Colon (tissue), 2 donors: ENCODE data around the gene ACSS2.

Experiments
- FAIRE-seq: peaks from 2 replicates; lab custom pipeline; 2012; peaks lifted over from hg19 to GRCh38; lab: Jason Lieb, UNC
- donor health status: control.
- donor health status: control.

ACSS2 gene

GRCh38 chr20:34951252-34951651 lies 74.8 kb downstream of the ACSS2 start:
- no peak for FAIRE-seq

- no peak for FAIRE-seq
Observed at GRCh38 chr20:34951652-34952051, 75.2 kb downstream of the ACSS2 start.

GRCh38 chr20:34952671-34953070 lies 76.3 kb downstream of the ACSS2 start:
- FAIRE-seq = no peak

- FAIRE-seq = no peak
Observed at GRCh38 chr20:34953960-34954359, 77.5 kb downstream of the ACSS2 start.

DNA sequence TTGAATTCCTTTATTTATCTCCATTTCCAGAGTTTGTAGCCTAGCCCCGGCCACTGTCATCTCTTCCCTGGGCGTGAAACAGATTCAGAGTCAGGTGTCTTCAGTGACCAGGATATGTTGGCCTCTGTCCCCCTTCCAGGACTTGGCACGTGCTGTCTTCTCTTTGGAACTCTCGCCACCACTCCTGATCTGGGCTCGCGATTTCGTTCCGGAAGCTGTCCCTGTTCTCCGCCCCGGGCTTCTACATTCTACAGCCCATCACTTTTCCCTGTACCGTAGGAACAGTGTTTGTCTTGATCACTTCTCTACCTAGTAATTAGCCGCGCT lies 78.5 kb downstream of the ACSS2 start:
- FAIRE-seq = no peak

DNA sequence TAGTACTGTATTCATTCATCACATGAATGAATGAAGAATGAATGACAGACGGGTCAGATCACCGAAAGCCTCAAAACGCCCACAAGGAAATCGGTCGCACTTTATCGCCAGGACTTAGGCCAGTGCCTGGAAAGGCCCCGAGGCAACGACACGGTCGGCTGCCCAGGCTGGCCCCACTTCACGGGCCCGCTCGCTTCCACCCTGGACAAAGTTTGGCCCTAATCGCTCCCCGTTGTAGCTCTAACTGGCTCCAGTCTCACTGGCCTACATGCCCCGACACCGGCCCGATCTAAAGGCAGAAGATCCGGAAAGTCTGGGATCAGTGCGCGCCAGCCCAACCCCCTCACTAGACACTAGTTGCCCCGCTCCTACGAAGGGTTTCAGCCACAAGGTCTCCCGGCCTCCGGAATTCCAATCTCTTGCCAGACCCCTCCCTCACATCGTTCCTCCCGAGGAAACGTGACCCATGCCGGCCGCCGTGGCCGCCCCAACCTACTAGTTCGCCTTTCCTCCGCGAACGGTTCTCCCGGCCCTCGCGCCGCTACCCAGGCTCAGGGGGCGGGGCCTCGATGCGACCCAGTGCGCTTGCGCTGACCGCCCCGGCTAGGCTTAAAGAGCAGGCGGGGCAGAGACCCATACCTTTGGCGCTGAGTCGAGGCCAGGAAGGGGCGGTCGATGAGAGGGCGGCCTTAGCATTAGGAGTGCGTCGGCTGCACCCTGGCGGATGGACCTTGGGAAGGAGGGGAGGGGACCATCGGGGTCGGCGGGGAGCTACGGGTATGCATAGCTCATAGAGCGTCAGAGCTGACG lies 79.0 kb downstream of the ACSS2 start, which contains the start of the genes GSS and MYH7B:
Gene GSS, minus strand, starts transcription at position 576 of the 810 bp plus-strand sequence. CDS start 3,954 bp downstream, outside the sequence.
Gene MYH7B, plus strand, starts transcription at position 638 of the 810 bp plus-strand sequence. CDS start 22,138 bp downstream, outside the sequence.
- no peak for FAIRE-seq

DNA sequence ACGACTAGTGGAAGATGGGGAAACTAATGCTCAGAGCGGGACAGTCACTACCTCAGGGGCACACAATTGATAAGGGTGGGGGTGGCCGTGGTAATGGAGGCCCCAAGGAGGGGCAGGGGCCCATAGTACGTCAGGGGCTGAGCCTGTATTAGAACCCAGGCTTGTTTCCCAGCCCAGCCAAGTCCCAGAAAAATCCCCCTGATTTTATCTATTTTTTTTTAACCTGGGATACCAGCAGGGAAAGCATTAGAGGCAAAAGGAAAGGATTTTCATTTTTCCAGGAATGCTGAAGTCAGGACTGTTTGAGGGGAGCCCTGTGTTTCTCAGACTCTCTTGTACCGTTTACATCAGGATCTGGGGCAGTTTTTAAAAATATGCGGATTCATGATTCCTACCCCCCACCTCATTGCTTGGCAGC lies 79.6 kb downstream of the ACSS2 start:
- no peak for FAIRE-seq

- no peak for FAIRE-seq
Observed at GRCh38 chr20:34956751-34957472, 80.5 kb downstream of the ACSS2 start.

DNA sequence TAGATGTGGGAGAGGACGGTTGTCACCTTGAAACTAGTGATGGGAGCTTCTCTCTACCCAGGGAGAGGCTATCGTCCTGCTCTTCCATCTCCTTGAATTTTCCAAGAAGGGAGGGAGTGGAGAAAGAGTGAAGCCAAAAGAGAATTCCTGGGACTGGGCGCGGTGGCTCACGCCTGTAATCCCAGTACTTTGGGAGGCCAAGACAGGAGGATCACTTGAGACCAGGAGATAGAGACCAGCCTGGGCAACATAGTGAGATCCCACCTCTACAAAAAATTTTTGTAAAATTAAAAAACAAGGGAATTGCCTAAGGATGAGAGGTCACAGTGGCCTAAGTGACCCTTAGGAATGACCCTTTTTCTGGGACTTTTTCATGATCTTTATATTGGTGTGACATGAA lies 88.1 kb downstream of the ACSS2 start:
- no peak for FAIRE-seq

GRCh38 chr20:34965051-34965450 lies 88.6 kb downstream of the ACSS2 start:
- no peak for FAIRE-seq

- FAIRE-seq = no peak
Observed at GRCh38 chr20:34967421-34967820, 91.0 kb downstream of the ACSS2 start.

DNA sequence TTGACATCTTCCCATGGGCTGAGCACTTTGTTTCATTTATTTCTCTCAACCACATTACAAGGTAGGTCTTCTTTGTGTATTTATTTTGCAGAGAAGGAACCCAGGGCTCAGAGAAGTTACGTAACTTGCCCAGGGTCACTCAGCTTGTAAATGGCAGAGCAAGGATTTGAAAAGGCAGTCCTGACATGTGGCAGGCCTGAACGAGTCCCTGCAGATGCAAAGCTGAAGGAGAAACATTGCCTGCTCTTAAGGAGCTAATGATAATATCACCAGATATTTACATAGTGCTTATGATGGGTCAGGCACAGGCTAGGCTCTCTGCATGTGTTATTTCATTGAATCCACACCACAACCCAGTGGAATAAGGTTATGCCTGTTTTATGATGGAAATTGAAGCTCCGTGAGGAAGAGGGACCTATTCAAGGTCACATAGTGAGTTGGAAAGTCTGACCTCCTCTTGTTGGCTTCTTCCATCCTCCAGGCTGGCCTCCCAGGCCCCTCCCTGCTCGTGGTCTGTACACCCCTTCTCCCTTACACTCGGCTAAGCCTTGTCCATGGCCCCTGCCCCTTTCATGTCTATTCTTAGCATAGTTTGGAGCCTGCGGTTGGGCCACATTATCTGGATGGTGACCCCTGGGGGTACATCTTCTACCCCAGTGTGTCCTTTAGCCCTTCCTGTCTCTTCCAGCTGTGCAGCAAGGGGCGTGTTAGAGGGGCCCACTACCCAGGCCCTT lies 91.8 kb downstream of the ACSS2 start:
- FAIRE-seq = no peak

GRCh38 chr20:34970193-34970840 lies 93.9 kb downstream of the ACSS2 start:
- FAIRE-seq = no peak

- FAIRE-seq = no peak
Observed at GRCh38 chr20:34970846-34971560, 94.6 kb downstream of the ACSS2 start.

DNA sequence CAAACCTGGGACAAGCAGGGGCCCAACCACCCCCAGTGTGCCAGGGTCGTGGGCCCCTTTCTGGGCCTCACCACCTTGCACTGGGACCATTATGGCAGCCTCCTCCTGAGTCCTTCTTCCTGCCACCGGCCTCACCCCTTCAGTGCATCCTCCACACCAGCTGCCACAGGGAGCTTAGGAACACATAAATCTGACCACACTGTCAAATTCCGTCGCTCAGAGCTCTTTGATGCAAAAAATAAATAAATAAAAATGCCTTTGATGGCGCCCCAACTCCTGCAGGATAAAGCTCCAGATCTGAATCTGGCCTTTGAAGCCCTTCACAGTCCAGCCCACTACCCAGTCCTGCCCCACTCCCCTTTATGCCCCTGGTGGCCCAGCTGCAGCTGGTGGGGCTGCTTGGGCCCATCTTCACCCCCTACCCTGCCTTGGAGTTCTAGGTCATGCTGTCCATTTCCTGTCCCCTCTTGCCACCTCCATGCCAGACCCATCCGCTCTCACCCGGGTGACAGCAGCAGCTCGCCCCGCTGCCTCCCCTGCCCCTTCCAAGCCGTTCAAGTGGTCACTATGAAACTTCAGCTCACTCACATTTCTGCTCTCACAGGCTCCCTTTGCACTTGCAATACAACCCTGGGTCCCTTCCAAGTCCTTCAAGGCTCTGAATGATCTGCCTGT lies 95.3 kb downstream of the ACSS2 start:
- FAIRE-seq = no peak

GRCh38 chr20:34974246-34974645 lies 97.8 kb downstream of the ACSS2 start:
- no peak for FAIRE-seq

GRCh38 chr20:34976286-34976685 lies 99.9 kb downstream of the ACSS2 start:
- no peak for FAIRE-seq
